Activated CD4-positive, alpha-beta memory T cell treated with anti-CD3 and anti-CD28 coated beads, Interleukin-2, amount 10 ng/mL, durations not matched to agents 7 days and 5 days (primary cell): ENCODE data around the gene TPST1. TPM values are rescaled to one million over a fixed set of nuclear protein-coding genes. Genes with fewer than 3 reads are reported as not detected.
"Not testable (repeated sequence)": the region's sequence is repeated elsewhere in the genome, so short reads cannot be mapped to it uniquely, and the experiment has no call there.

Experiments used
- CTCF ChIA-PET: fragments of 350-600 bp; sonication (Branson Sonifier 250); formaldehyde crosslinking; loops from one replicate; lab custom pipeline; 2021; ENCODE audit warnings: antibody characterized with exemption, inconsistent platforms; lab: Charles Lee
- POLR2A ChIA-PET: fragments of 350-600 bp; sonication (Branson Sonifier 250); formaldehyde crosslinking; loops from one replicate; lab custom pipeline; 2021; ENCODE audit warnings: antibody characterized with exemption; lab: Charles Lee
- DNase-seq: peaks from one replicate; pipeline ENCODE4 v3.0.0-alpha.2; 2020
- H3K27ac Mint-ChIP-seq: one replicate; pipeline ENCODE4 v1.8.0; 2021; ENCODE audit warnings: mild to moderate bottlenecking, mixed read lengths
- H3K27me3 Mint-ChIP-seq: one replicate; pipeline ENCODE4 v1.8.0; 2021; ENCODE audit warnings: mixed read lengths
- H3K36me3 Mint-ChIP-seq: one replicate; pipeline ENCODE4 v1.8.0; 2021; ENCODE audit warnings: low read depth, mixed read lengths
- H3K4me1 Mint-ChIP-seq: one replicate; pipeline ENCODE4 v1.8.0; 2021; ENCODE audit warnings: mixed read lengths
- H3K4me3 Mint-ChIP-seq: one replicate; pipeline ENCODE4 v1.8.0; 2021; ENCODE audit warnings: mild to moderate bottlenecking, mixed read lengths
- H3K9me3 Mint-ChIP-seq: one replicate; pipeline ENCODE4 v1.8.0; 2021; ENCODE audit warnings: mixed read lengths
- total RNA-seq, 2 experiments: library from RNA; stranded (reverse); gene quantifications; one replicate each; pipeline ENCODE4 v1.2.3, GENCODE V29; 2021

The TPST1 gene
- total RNA-seq, 2 experiments from 2014 or later: 0.25 to 0.28 TPM

DNA sequence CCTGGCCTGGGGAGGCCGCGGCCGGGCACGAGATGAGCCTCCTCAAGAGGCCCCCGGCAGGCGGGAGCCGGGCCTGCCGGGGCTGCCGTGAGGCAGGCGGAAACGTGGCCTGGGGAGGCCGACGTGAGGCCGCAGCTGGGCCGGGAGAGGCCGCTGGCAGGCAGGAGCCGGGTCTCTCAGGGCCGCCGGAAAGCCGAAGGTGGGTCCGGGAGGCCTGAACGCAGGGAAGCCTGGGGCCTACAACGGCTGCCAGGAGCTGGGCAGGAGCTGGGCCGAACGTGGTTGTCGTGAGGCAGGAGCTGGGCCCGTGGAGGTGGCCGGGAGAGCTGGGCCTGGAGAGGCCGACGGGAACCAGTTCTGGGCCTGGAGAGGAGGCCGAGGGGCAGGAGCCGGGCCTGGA, 171.9 kb downstream of the TPST1 start:
- Mint-ChIP-seq H3K9me3 (peaks cover 5% of the 10 kb centered on the region), H3K4me3 (no peak overlapping the region), H3K4me1 (no peaks in the 10 kb centered on the region), H3K27ac (no peak overlapping the region), H3K27me3 (no peaks in the 10 kb centered on the region), H3K36me3 (no peaks in the 10 kb centered on the region)
- CTCF ChIA-PET: no interaction called here
- no peak for DNase-seq
- POLR2A ChIA-PET: no interaction called here

DNA sequence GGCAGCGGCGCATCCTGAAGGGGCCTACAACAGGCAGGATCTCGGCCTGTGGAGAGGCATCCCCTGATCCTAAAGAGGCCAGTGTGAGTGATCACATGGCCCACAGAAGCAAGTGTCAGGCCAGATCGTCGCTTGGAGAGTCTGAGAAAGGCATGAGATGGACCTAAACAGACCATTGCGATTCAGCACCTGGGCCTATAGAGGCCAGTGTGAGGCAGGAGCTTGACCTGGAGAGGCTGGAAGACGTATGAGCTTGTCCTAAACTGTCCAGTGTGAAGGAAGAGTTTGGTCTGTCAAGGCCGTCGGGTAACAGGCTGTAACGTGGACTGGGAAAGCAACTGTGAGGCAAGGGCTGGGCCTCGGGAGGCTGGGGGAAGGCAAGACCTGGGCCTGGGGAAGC, 172.6 kb downstream of the TPST1 start:
- POLR2A ChIA-PET: no interaction called here
- Mint-ChIP-seq H3K4me3 (no peak overlapping the region), H3K9me3 (peaks cover 5% of the 10 kb centered on the region), H3K27ac (no peak overlapping the region), H3K4me1 (no peaks in the 10 kb centered on the region), H3K27me3 (no peaks in the 10 kb centered on the region), H3K36me3 (no peaks in the 10 kb centered on the region)
- no peak for DNase-seq
- CTCF ChIA-PET: no interaction called here

DNA sequence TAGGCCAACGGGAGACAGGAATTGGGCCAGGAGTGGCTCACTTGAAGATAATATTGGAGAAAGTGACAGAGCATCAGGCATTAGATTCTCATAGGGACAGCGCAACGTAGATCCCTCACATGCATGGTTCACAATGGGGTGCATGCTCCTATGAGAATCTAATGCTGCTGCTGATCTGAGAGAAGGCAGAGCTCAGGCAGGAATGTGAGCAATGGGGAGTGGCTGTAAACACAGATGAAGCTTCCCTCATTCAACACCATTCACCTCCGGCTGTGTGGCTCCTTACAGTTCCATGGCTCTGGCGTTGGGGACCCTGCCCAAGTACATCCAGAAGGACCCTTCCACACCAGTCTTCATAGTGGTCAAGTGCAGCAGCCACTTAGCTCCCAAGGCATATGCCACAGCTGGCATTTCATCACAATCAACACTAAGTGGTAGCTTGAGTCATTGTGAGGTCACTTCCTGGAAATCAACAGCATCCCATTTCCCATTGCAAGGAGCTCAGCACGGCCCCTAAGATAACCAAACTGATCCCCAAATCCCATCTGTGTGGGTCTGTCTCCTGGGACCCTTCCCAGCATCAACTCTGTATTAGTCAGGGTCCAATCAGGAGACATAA, 174.5 kb downstream of the TPST1 start:
- no peak overlapping the region for H3K27ac Mint-ChIP-seq
- no peak for DNase-seq
- H3K27me3 Mint-ChIP-seq: no peaks in the 10 kb centered on the region
- POLR2A ChIA-PET: no interaction called here
- H3K36me3 Mint-ChIP-seq: no peaks in the 10 kb centered on the region
- no peak overlapping the region for H3K4me3 Mint-ChIP-seq
- CTCF ChIA-PET: interaction anchor here (0.6 to 1.4 kb wide), 3 partner anchors 10 to 1072 kb away, joined by 3 read pairs; no protein-coding TSS in a partner anchor
- no peaks in the 10 kb centered on the region for H3K4me1 Mint-ChIP-seq
- peaks cover 5% of the 10 kb centered on the region for H3K9me3 Mint-ChIP-seq

DNA sequence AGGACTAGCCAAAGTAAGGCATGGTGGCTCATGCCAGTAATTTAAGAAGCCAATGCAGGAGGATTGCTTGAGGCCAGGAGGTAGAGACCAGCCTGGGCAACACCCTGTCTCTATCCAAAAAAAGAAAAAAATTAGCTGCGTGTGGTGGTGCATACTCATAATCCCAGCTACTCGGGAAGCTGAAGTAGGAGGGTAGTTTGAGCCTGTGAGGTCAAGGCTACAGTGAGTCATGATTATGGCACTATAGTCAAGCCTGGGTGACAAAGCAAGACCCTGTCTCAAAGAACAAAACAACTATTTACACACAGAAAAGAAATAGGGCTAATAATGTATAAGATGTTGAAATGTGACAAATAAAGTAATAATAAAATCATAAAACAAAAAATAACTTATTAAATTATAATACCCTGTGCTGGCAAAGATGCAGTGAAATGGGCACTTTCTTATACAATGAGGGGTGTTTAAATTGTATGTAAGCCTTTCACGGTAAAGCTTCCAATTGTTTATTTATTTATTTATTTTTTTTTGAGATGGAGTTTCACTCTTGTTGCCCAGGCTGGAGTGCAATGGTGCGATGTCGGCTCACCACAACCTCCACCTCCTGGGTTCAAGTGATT, 175.2 kb downstream of the TPST1 start:
- Mint-ChIP-seq H3K27ac (no peak overlapping the region), H3K36me3 (no peaks in the 10 kb centered on the region), H3K4me3 (no peak overlapping the region), H3K27me3 (no peaks in the 10 kb centered on the region), H3K9me3 (peaks cover 5% of the 10 kb centered on the region), H3K4me1 (peaks cover 1% of the 10 kb centered on the region)
- CTCF ChIA-PET: no interaction called here
- POLR2A ChIA-PET: no interaction called here
- no peak for DNase-seq

DNA sequence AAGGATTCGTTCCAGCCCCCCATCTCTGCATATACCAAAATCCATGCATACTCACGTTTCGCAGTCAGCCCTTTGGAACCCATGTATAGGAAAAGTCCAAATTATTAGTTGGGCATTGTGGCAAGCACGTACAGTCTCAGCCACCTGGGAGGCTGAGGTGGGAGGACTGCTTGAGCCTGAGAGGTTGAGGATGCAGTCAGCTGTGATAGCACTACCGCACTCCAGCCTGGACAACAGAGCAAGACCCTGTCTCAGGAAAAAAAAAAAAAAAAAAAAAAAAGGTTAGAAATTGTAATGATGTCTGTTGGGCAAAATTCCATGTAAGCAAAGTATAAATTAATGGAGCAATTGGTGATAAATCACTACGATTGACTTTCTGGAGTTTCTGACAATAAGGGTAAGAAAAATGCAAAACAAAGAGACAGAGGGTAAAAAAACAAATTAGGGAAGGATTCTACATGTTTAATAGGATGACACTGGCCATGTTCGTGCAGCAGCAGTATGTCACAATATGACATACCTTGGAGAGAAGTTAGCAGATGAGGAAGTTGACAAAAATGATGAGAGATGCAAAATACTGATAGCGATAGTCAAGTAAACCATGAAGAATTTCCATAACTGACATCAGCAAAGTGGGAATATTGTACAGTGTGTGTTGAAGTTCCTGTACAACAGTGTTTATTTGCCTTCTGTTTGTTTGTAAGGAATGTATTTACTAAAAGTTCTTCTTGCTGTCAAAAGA, 177.2 kb downstream of the TPST1 start:
- CTCF ChIA-PET, DNase-seq, H3K4me3 Mint-ChIP-seq, H3K27me3 Mint-ChIP-seq, H3K27ac Mint-ChIP-seq, H3K9me3 Mint-ChIP-seq, H3K4me1 Mint-ChIP-seq, POLR2A ChIA-PET, H3K36me3 Mint-ChIP-seq: not testable (repeated sequence)

DNA sequence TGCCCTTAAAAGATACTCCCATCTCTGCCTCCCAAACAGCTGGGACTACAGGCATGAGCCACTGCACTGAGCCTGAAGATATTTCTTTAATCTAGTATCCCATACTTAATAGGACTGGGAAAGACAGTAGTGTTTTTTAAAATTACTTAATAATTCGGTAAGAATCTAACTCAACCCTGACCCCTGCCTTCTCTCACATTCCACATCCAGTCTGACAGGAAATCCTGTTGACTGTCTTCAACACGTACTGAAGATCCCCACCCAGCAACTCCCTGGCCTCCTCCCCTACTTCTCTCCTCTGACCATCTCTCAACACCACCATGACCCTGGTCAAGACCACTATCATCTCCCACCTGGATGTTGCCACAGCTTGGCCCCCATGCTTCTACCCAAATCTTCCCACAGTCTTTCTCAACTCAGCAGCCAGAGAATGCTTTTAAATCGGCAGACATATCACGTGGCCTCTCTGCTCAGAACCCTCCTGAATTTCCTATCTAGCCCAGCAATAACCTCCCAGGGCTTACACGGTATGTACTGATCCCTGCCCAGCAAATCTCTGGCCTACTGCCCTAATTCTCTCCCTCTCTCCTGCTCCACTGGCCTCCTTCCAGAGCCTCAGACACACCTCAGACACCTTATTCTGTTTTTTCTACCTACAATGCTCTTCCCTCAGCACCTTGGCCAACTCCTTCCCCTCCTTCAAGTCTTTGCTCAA, 180.2 kb downstream of the TPST1 start:
- H3K36me3 Mint-ChIP-seq, H3K4me3 Mint-ChIP-seq: not testable (repeated sequence)

DNA sequence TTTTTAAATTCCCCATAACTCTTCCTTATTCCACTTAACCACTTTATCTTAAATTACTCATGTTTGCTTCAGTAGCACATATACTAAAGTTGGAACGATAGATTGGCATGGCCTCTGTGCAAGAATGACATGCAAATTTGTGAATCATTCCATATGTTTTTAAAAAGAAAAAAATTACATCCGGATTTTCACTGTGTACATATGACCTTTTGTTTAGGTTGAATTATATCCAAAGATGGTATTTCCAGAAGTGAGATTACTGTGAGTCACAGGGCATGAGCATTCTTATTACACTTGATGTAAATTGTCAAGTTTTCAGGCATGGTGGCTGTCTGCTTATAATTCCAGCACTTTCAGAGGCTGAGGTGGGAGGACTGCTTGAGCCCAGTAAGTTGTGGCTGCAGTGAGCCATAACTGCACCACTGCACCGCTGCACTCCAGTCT, 190.0 kb downstream of the TPST1 start:
- H3K36me3 Mint-ChIP-seq, H3K27ac Mint-ChIP-seq, H3K4me3 Mint-ChIP-seq, H3K27me3 Mint-ChIP-seq, H3K4me1 Mint-ChIP-seq, DNase-seq, CTCF ChIA-PET, H3K9me3 Mint-ChIP-seq, POLR2A ChIA-PET: not testable (repeated sequence)

More for the DNA sequence above, 180.2 kb downstream of the TPST1 start:
- POLR2A ChIA-PET, DNase-seq, CTCF ChIA-PET, H3K27ac Mint-ChIP-seq, H3K27me3 Mint-ChIP-seq, H3K9me3 Mint-ChIP-seq, H3K4me1 Mint-ChIP-seq: not testable (repeated sequence)

DNA sequence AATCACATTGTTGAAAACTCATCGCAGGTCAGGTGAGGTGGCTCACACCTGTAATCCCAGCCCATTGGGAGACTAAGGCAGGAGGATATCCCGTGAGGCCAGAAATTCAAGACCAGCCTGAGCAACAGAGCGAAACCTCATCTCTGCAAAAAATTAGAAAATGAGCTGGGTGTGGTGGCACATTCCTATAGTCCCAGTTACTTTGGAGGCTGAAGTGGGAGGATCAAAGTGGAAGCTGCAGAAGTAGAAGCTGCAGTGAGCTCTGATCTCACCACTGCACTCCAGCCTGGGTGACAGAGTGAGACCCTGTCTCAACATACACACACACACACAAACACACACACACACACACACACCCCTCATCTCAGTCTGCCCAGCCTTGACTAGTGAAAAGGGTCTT, 190.9 kb downstream of the TPST1 start:
- H3K9me3 Mint-ChIP-seq, POLR2A ChIA-PET, H3K4me1 Mint-ChIP-seq, DNase-seq, H3K27me3 Mint-ChIP-seq, H3K36me3 Mint-ChIP-seq, H3K4me3 Mint-ChIP-seq, H3K27ac Mint-ChIP-seq: not testable (repeated sequence)
- CTCF ChIA-PET: interaction anchor here (0.5 to 1.0 kb wide), 2 partner anchors 17 to 365 kb away, joined by 3 read pairs; no protein-coding TSS in a partner anchor

DNA sequence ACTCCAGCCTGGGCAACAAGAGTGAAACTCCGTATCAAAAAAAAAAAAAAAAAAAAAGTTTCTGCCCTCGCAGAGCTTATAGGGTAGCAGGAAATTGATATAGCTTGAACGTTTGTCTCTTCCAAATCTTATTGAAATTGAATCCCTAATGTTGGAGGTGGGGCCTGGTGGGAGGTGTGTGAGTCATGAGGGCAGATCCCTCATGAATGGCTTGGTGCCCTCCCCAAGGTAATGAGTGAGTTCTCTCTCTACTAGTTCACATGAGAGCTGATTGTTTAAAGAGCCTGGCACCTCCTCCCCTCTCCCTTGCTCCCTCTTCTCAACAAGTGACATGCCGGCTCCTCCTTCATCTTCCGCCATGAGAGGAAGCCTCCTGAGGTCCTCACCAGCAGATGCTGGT, 193.7 kb downstream of the TPST1 start:
- H3K36me3 Mint-ChIP-seq, H3K9me3 Mint-ChIP-seq, H3K4me1 Mint-ChIP-seq, H3K27ac Mint-ChIP-seq, POLR2A ChIA-PET, DNase-seq, H3K27me3 Mint-ChIP-seq, H3K4me3 Mint-ChIP-seq: not testable (repeated sequence)
- CTCF ChIA-PET: interaction anchor here (0.7 kb wide), 1 partner anchor 95 kb away, joined by 3 read pairs; no protein-coding TSS in a partner anchor

DNA sequence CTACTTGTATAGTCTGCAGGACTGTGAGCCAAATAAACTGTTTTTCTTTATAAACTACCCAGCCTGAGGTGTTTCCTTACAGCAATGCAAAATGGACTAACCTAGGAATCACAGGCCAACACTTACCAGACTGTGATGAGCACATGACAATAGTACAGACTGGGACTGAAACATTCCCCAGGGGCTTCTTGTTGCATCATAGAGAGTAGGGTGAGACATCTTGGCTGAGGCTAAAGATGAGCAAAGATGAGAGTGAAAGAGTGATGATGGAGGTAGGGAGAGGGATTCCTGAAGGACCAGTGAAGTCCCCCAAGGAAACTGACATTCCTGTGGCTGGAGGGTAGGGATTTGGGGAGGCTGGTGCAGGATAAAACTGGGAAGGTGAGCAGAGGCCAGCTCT, 194.4 kb downstream of the TPST1 start:
- POLR2A ChIA-PET: no interaction called here
- Mint-ChIP-seq H3K4me3 (no peak overlapping the region), H3K9me3 (peaks cover 4% of the 10 kb centered on the region), H3K4me1 (no peaks in the 10 kb centered on the region), H3K27me3 (no peaks in the 10 kb centered on the region), H3K36me3 (peaks cover 4% of the 10 kb centered on the region), H3K27ac (no peak overlapping the region)
- CTCF ChIA-PET: no interaction called here
- no peak for DNase-seq

DNA sequence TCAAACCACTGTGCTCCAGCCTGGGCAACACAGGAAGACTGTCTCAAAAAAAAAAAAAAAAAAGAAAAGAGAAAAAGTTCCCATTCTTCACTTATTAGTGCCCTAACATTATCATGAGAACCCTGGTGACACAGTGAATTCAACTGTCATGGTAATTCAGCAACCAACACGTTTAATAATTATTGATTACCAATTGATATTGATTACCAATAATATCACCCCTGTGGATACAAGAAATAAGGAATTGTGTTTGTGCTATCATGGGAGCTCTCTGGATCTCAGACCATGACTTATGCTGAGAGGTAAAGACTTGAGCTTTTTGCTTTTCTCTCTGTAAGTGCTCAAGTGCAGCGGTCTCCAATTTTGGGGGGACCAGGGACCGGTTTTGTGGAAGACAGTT, 195.3 kb downstream of the TPST1 start:
- peaks cover 4% of the 10 kb centered on the region for H3K9me3 Mint-ChIP-seq
- no peak overlapping the region for H3K4me3 Mint-ChIP-seq
- ChIA-PET CTCF (no interaction called here), POLR2A (no interaction called here)
- no peaks in the 10 kb centered on the region for H3K4me1 Mint-ChIP-seq
- H3K27ac Mint-ChIP-seq: no peak overlapping the region
- H3K27me3 Mint-ChIP-seq: no peaks in the 10 kb centered on the region
- H3K36me3 Mint-ChIP-seq: peaks cover 4% of the 10 kb centered on the region
- no peak for DNase-seq

DNA sequence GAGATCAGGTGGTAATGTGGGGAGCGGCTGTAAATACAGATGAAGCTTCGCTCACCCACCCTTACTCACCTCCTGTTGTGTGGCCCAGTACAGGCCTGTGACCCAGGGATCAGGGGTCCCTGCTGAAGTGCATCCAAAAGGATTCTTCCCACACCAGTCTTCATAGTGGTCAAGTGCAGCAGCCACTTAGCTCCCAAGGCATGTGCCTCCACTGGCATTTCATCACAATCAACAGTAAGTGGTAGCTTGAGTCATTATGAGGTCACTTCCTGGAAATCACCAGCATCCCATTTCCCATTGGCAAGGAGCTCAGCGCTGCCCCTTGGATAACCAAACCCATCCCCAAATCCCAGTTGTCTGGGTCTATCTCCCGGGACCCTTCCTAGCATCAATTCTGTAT, 196.0 kb downstream of the TPST1 start:
- POLR2A ChIA-PET, H3K36me3 Mint-ChIP-seq, H3K27ac Mint-ChIP-seq, H3K4me3 Mint-ChIP-seq, H3K4me1 Mint-ChIP-seq, H3K9me3 Mint-ChIP-seq, H3K27me3 Mint-ChIP-seq, DNase-seq: not testable (repeated sequence)
- CTCF ChIA-PET: interaction anchor here (1.7 kb wide), 1 partner anchor 13 kb away, joined by 3 read pairs; no protein-coding TSS in a partner anchor

DNA sequence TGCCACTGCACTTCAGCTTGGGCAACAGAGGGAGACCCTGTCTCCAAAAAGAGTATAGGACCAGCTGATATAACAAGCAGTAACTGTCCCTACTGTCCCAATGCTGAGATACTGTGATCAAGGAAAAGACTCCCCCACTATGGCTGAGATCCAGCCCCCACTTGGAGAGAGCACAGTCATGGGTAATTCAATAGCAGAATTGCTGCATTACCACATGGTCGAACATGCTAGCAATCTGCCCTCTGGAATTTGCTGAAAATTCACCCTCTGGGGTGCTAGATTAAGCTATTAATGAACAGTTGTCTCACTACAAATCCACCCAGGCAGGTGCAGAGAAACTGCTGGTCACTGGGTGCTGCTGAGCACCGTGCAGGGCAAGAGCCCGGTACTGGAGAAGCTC, 196.8 kb downstream of the TPST1 start:
- DNase-seq, POLR2A ChIA-PET, H3K9me3 Mint-ChIP-seq, H3K36me3 Mint-ChIP-seq, H3K27me3 Mint-ChIP-seq, H3K4me3 Mint-ChIP-seq, H3K27ac Mint-ChIP-seq, H3K4me1 Mint-ChIP-seq: not testable (repeated sequence)
- CTCF ChIA-PET: interaction anchor here (1.7 kb wide), 1 partner anchor 12 kb away, joined by 3 read pairs; no protein-coding TSS in a partner anchor
